GM12875 (cell line): ENCODE measurements around the gene MYBL2.

Experiments used
- H3K4me3 ChIP-seq: one replicate; pipeline ENCODE4 v1.5.1; 2011; ENCODE audit warnings: low read depth, low read length, control low read depth
- TF ChIP-seq, protein P1 (sequence below): IDR thresholded peaks from 2 replicates; pipeline ENCODE4 v1.5.1; 2011; ENCODE audit warnings: low read depth, mild to moderate bottlenecking, control low read depth, inconsistent platforms, low read length, moderate library complexity, borderline replicate concordance; ENCODE audit not compliant: insufficient read depth

The MYBL2 gene

DNA sequence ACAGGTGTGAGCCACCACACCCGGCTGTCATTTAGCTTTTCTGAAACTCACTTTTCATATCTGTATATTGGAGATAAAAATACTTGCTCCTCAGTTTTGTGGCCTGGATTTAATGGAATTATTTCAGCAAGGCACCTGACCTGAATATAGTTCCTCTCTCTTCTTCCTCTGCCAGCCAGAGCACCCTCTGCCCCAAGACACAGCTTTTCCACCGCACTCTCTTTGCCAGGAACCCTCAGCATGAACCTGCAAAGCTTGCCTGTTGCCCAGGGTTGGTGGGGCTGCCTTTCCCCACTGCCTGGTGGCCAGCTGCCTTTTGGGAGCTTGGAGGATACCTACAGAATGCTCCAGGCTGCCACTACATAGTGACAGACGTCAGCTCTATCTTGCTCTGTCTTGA, 56.8 kb downstream of the MYBL2 start:
- TF ChIP-seq, protein P1, sequence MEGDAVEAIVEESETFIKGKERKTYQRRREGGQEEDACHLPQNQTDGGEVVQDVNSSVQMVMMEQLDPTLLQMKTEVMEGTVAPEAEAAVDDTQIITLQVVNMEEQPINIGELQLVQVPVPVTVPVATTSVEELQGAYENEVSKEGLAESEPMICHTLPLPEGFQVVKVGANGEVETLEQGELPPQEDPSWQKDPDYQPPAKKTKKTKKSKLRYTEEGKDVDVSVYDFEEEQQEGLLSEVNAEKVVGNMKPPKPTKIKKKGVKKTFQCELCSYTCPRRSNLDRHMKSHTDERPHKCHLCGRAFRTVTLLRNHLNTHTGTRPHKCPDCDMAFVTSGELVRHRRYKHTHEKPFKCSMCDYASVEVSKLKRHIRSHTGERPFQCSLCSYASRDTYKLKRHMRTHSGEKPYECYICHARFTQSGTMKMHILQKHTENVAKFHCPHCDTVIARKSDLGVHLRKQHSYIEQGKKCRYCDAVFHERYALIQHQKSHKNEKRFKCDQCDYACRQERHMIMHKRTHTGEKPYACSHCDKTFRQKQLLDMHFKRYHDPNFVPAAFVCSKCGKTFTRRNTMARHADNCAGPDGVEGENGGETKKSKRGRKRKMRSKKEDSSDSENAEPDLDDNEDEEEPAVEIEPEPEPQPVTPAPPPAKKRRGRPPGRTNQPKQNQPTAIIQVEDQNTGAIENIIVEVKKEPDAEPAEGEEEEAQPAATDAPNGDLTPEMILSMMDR: no peak
- H3K4me3 ChIP-seq: no peak overlapping the region

DNA sequence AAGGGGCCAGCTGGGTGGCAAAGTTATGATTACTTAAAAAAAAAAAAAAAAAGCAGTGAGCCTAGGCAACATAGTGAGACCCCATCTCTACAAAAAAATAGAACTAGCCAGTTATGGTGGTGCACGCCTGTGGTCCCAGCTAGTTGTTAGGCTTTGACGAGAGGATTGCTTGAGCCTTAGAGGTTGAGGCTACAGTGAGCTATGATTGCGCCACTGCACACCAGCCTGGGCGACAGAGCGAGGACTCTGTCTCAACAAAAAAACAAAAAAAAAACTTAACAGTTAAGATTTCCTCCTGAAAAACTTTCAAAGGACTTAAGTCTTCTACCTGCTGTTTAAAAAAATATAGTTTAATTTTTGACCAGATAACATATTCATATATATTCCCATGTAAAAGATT, 57.5 kb downstream of the MYBL2 start:
- no peak overlapping the region for H3K4me3 ChIP-seq
- TF ChIP-seq, protein P1: no peak

DNA sequence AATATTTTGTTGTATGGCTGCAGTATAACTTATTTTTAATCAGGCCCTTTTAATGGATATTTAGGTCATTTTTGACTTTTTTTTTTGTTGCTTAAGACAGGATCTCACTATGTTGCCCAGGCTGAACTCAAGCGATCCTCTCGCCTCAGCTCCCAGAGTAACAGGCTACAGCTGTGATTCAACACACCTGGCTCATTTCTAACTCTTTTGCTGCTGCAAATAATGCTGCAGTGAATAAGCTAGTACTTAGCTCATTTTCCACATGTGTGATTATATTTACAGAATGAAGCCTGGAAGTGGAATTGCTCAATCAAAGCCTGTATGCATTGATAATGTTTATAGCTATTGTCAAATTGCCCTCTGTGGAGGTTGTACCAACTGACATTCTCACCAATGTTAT, 58.8 kb downstream of the MYBL2 start:
- H3K4me3 ChIP-seq: no peak overlapping the region

DNA sequence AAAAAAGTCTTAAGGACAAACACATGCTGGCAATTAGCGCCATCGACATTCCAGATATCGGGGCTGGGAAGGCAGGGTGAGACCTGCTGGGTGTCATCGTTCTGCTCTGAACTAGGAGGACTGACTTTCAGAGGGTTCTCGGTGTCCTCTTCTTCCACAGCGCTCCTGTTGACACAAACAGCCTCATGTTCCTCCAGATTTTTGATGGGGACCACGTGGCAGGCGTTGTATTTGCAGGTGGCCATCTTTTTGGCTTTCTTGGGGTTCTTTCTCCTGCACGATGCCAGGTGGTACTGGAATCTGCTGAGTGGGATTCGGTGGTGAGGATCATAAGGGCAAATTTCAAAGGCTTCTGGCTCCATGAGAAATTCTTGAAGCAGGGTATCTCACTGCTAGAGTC, 59.4 kb downstream of the MYBL2 start:
- no peak overlapping the region for H3K4me3 ChIP-seq
- TF ChIP-seq, protein P1: no peak

More for the DNA sequence above, 58.8 kb downstream of the MYBL2 start:
- TF ChIP-seq, protein P1: no peak

DNA sequence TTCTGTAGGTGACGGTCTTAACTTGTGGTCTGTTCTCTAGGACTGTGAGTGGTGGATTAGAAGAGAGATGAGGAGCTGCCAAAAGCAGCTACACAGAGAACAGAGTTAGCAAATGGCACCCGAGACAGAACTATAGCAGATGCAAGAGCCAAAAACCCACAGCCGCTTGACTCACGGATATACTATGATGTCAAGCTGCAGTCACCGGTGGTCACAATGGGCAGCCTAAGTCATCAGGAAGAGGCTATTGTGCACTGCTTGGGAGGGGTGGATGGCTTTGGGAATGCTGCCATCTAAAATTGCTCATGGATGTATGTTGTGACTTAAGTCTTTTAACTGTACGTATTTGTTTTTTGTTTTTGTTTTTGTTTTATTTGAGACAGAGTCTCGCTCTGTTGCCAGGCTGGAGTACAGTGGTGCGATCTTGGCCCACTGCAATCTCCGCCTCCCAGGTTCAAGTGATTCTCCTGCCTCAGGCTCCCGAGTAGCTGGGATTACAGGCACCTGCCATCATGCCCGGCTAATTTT, 60.0 kb downstream of the MYBL2 start, which contains the start of gene GTSF1L:
Gene GTSF1L (minus strand): TSS at position 192 of the 528 bp plus-strand sequence. CDS start 308 bp downstream, outside the sequence.
- TF ChIP-seq, protein P1: no peak
- no peak within 1 kb of the TSS for H3K4me3 ChIP-seq

DNA sequence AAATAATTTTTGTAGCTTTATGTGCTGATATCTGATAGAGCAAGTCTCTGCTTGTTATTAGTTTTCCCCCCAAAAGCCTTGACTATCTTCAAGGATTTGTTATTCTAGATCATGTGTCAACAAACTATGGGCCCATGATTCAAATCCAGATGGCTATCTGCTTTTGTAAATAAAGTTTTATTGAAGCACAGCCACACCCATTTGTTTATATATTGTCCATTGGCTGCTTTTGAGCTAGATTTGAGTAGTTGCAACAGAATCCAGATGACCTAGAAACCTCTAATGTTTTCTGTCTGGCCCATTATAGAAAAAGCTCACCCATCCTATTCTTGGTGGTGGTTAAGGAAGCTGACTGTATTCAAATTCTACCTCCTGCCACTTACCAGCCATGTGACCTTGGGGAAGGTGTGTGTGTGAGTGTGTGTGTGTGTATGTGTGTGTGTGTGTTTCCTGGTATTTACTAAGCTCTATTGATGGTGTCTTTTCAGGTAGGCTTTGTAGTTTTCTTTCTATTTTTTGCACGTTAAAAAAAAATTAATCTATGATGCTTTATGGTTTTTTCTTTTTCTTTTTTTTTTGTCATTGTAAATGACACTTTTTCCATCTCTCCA, 61.2 kb downstream of the MYBL2 start:
- TF ChIP-seq, protein P1: no peak
- no peak overlapping the region for H3K4me3 ChIP-seq

DNA sequence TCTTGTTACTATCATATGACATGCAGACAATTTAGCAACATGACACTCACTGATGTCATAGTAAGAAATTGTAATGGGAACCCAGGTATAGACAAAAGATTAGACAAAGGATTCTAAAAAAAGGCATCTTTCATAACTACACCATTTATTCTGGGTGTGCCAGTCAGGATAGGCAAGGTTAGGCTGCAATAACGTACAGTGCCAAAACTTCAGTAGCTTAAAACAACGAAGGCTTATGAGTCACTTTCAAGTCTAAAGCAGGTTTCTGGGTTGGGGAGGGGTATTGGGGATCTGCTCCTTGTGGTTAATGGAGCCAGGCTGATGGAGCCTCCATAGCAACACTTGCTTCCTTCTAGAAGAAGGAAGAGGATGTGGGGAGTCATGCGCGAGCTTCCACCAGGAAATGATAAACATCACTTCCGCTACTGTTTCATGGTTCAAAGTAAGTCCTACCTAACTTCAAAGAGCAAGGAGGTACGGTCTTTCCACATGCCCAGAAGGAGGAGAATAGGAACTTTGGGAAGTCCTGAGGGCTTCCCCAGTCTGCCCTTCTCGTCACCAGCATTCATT, 61.9 kb downstream of the MYBL2 start:
- no peak overlapping the region for H3K4me3 ChIP-seq
- TF ChIP-seq, protein P1: no peak
